HL-60/S4 treated with retinoic acid at 250 ng/mL for 4 days and 3 days (cell line): ENCODE data around the gene KCNT2.

ENCODE experiments used
- in situ Hi-C: fragments of 300-500 bp; cut with MboI; formaldehyde crosslinking; loops from 2 replicates; pipeline ENCODE4 v1.7.0; 2022; ENCODE audit warnings: low sequenced_read_pairs

Gene KCNT2

DNA sequence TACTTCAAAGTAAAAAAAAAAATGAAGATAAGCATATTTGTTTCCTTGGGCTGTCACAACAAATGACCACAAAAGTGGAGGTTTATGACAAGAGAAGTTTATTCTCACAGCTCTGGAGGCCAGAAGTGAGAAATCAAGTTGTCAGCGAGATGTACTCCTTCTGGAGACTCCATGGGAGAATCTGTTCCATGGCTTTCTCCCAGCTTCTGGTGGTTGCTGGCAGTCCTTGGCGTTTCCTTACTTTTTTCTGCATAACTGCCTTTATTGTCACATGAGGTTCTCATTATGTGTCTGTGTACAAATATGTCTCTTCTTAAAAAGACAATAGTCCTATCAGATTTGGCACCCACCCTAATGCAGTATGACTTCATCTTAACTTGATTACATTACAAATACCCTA, 398.3 kb downstream of the KCNT2 start:
- in situ Hi-C loops: no loop called here

GRCh38 chr1:196209265-196209664, 399.0 kb downstream of the KCNT2 start:
- in situ Hi-C loops: no loop called here

DNA sequence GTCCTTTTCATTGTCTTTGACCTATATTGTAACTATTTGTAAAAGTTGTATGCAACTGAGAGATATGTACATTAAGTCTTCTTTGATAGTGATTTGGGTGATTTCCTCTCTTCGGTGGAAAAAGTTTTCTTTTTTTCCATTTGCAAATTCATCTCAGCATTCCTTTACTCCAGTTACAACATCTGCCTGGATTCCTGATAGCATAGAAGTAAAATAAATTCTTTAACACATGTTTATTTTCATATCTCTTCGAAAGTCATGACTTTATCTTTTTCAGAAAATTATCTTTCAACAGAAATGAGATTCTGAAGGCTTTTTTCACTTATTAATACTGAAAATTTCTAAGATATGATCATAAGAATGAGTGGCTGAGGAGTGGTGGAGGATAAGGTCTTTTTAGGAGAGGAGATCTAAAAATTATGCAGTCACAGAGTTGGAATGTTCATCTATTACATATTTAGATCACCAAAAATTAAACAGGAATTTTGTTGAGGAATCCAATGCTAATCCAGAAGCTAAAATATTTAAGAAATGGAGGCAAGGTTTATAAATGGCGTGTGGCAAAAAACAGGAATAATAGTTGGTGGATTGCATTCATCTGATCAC, 400.5 kb downstream of the KCNT2 start:
- in situ Hi-C loops: no loop called here

- in situ Hi-C loops: no loop called here
Observed at GRCh38 chr1:196205882-196206281, 402.4 kb downstream of the KCNT2 start.

GRCh38 chr1:196196486-196196885, 411.8 kb downstream of the KCNT2 start:
- in situ Hi-C loops: no loop called here

GRCh38 chr1:196193896-196194559, 414.2 kb downstream of the KCNT2 start:
- in situ Hi-C loops: no loop called here

DNA sequence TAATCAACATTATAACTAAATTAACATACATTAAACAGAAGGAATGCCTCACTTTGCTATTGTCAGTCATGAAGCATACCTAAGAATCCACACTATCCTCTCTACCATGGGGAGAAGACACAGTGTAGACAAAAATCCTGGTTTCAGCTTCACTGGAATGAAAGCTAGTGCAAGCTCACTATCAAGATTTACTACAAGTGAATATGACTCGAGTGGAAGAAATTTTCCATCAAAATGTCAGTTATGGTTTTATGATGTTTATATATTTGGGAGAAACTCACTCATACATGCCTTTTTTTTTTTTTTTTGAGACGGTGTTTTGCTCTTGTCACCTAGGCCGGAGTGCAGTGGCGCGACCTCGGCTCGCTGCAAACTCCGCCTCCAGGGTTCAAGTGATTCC, 424.3 kb downstream of the KCNT2 start:
- in situ Hi-C loops: no loop called here

DNA sequence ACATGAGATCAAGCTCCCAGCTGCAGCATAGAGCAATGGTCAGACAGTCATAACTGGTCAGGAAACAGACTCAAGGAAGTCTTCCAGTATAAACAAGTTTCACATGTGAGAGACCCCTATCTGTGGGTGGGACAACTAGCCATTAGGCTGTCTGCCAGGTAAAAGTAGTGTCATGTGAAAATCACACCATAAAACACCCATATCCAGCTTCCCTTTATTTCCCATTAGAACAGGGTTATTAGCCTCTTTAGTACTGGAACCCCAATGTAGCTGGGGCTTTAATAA, 426.7 kb downstream of the KCNT2 start:
- in situ Hi-C loops: no loop called here

- in situ Hi-C loops: no loop called here
Observed at GRCh38 chr1:196180847-196181593, 427.2 kb downstream of the KCNT2 start.

DNA sequence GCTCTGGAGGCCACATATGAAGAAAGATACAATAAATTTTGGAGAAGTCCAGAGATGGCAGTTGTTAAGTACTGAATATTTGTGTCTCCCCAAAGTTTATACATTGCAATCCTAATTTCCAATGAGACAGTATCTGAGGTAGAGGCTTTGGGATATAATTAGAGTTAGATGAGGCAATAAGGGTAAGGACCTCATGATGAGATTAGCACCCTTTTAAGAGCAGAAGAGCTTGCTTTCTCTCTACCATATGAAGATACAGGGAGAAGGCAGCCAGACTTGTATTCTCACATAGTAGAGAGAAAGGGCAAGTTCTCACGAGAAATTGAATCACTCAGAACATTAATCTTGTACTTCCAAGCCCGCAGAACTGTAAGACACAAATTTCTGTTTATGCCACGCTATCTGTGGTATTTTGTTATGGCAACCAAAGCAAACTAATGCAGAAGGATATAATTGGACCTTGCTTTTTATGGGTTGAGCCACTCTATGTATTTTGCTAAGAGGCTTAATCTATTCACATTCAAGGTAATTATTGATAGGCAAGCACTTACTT, 430.1 kb downstream of the KCNT2 start:
- in situ Hi-C loops: no loop called here
